Occipital lobe (tissue), 2 donors: ENCODE measurements around the gene RASSF1. TPM values are rescaled to one million over a fixed set of nuclear protein-coding genes. Genes with fewer than 3 reads are reported as not detected.
"Not testable (repeated sequence)": the region's sequence is repeated elsewhere in the genome, so short reads cannot be mapped to it uniquely, and the experiment has no call there.

Experiments
- DNase-seq: peaks from one replicate; lab custom pipeline; 2025; lab: John Stamatoyannopoulos, UW
- total RNA-seq: library from RNA; depleted of rRNA; stranded (reverse); fragments of >200 nt; gene quantifications from one replicate; pipeline ENCODE4 v1.2.3, GENCODE V29; 2014

Gene RASSF1
- total RNA-seq, 1 donor from 2014 or later, result 7.8 TPM

DNA sequence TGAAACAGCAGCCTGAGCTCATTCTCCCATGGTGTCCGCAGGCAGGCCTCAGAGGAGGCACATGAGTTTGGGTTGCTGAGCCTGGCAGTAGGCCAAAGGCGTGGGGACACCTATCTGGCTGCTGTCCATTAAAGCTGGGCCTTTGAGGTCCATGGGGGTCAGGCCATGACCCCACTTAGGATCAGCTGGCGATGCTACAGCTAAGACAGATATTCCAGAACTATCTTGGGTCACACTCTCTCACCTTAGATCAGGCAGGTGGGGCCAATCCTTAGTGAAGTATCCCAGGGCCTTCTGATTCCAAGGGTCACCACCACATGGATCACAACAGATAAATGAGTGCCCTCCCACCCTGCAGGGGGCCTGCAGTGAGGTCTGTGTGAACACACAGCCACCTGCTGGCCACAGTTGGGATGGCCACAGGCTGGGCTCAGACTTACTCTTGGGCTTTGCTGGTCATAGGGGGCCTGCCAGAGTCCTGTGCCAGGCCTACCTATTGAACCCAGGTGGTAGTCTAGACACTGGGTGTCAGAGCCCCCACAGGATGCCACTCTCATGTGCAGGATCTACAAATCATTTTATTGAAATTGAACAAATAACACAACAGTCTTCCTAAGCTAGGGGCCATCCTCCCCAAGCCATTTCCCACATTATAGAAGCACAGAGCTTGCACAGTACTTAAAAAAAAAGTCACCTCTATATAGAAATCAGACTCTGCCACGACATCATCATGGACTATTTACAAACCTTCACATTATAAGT is 16.1 kb downstream of the RASSF1 start:
- DNase-seq, result peak; percentile 33

GRCh38 chr3:50323614-50324199 is 16.9 kb downstream of the RASSF1 start:
- no peak for DNase-seq

DNA sequence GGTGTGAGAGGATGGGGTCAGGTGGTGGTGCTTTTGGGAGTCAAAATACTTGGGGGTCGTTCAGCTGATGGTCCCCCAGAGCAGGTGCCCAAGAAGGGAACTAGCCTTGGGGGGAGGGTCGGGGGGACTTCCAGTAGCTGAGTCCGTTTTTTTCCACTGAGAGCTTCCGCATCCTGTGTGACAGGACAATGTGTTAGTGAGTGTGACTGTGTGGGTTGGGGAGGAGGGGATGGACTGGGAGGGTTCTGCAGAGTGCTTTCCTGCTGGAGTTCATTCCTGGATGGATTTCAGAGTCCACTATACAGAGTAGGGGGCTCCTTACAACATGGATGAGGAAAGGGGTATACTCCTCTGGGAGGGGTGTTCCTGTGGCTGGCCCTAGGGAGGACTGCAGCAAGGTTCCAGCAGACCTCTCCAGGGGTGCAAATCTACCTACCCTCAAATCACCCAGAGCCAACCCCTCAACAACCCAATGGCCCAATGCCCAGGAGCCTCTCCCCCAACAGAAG is 17.5 kb downstream of the RASSF1 start:
- no peak for DNase-seq

DNA sequence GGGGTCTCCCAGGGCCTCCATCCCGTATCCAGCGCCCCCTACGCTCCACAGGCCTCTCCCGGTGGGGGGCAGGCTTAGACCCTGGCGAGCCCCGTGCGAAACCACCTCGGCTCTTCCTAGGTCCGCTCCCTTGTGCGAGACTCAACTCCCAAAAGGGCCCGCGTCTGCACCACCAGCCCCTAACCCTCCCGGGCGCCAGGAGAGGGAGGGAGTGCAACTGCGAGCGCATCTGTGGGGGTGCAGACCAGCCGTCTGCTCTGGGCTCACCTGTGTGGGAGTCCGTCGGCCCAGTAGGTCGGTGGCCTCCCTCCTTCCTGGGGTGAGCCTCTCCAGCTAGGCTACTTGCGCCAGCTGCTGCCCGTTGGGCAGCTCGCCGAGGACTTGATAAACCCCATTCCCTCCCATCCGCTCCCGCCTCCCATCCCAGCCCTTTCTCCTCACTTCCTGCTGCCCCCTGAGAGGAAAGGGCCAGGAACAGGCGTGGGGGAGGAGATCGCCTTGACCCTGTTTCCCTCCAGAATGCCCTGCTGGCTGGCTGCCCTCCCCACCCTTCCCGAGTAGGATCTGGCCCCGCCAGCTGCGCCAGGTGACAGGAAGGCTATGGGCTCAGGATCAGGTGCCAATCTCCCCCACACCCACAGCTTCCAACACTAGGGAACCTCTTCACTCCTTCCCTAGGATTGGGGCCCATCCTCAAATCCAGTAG is 18.1 kb downstream of the RASSF1 start, which contains the start of gene HYAL2:
TSS of gene HYAL2 (minus strand) at position 360 of the 706 bp plus-strand sequence. CDS start 2,256 bp downstream, outside the sequence.
- DNase-seq, result no peak

DNA sequence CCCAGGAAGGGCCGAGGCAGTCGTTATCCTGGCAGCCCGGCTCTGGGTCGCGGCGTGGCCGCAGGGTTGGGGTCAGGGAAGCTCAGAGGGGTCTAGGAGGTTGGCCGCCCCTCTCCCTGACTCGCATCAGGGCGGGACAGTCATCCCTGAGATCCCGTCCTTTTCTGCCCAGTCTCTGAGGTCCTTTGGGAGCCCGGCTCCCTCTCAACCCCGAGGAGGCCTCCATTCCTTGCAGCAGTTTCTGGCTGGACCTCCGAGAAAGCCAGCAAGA is 18.6 kb downstream of the RASSF1 start:
- DNase-seq, result no peak

GRCh38 chr3:50321336-50322114 is 19.1 kb downstream of the RASSF1 start:
- DNase-seq, result peak; percentile 86

DNA sequence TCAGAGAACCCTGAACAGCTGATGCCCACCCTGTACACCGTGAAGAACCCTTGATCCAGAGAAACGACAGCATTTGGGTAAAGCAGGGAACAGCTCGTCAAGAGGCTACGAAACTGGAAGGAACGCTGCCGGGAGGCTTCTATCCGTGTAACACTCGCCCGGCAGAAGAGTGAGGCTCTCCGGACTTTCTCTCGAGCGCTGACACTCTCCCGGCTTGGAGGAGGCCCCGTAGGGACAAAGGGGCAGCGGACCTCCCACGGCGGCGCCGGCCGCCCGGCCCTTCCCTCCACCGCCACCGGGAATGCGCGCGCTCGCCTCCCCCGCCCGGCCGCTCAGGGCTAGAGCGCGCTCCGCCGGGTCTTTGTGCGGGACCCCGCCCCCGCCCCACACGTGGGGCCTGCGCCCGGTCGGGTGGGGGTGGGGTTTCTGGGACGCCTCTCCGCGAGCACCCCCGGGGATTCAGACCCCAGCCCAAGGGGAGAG is 19.7 kb downstream of the RASSF1 start:
- peak; percentile 81 for DNase-seq

- DNase-seq, result no peak
Measured at GRCh38 chr3:50319894-50320625, 20.6 kb downstream of the RASSF1 start.

- no peak for DNase-seq
Measured at GRCh38 chr3:50319181-50319893, 21.3 kb downstream of the RASSF1 start.

GRCh38 chr3:50318615-50319014 is 22.0 kb downstream of the RASSF1 start:
- DNase-seq, result no peak

GRCh38 chr3:50318163-50318562 is 22.5 kb downstream of the RASSF1 start:
- DNase-seq, result no peak

DNA sequence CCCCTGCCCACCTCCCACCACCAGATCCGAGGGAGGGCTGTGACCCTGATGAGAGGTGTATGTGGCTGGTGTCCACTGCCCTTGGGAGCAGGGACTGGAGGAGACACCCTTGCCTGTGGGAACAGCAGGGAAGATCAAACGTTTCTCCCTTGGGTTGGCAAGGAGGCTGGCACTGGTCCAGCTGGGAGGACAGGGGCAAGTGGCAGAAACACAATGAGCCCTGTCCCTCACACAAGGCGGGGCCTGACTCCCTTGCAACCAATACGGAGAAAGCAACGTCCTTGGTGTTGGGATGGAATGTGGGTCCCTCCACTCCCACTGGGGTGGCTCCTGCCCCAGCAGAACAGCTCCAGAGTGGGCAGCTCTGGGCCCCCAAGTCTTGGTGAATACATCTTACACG is 23.3 kb downstream of the RASSF1 start:
- DNase-seq, result no peak

DNA sequence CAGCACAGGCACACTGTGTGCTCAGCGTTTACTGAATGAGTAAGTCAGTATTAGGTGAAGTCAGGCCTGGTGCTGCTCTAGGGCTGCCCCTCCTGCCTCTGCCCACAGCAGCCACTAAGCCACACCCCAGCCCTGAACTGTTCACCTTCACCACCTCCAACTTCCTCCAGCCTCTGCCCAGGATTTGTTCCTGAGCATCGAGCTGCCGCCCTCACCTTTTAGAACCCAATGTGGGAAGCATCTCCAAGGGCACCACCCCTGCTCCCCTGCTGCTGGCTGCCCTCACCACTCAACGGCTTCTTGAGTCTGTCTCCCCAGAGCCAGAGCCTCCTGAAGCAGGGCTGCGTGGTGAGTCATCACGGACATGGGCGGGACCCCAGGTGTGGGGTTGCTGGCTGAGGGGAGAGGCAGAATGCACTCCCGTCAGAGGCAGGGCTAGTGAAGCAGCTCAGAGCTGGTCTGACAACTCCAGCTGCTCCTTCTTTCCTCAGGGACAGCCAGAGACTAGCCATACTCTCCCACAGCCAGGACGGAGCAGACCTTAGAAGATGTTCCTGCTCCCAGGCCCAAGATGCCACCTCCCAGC is 23.9 kb downstream of the RASSF1 start:
- no peak for DNase-seq

DNA sequence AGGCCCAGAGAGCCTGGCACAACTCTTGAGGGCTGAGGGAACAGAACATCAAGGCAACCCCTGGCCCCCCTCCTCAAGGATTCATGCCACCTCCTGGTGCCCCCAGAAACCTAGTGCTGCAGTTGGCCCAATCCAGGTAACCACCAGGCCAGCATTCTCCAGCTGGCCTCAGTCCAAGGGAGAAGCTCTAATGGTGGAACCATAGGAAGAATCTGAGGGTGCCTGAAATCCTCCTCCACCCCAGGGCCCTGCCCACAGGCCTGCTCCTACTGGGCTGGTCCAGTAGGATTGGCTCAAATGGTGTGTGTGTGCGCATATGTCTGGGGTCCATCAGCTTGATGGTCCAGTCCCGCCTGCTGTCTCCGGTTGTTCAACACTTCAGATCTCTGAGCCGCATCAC is 25.8 kb downstream of the RASSF1 start:
- no peak for DNase-seq

DNA sequence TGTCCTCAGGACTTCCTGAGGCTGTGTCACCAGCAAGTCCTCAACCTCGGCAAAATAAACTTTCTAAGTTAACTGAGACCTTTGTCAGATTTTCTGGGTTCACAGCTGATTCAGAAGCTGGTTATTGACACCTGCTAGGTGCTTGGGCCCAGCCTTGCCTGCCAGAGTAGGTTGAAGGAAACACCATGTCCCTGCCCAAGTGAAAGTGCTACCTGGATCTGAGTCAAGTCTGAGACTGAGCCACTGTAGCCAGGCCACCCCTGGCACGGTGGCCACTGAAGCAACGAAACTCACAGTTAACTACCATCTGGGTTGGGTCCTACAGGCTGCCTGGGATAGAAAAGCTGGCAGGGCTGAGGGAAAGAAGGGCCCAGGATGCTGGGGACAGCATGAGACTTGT is 26.3 kb downstream of the RASSF1 start:
- no peak for DNase-seq

GRCh38 chr3:50312041-50312440 is 28.6 kb downstream of the RASSF1 start:
- not testable (repeated sequence) for DNase-seq

GRCh38 chr3:50304601-50305000 is 36.0 kb downstream of the RASSF1 start:
- DNase-seq, result no peak

GRCh38 chr3:50303013-50303815 is 37.4 kb downstream of the RASSF1 start, which contains the start of gene HYAL1:
Gene HYAL1, minus strand, starts transcription at chr3:50303574. Its CDS starts 618 bp downstream, at chr3:50302956.
- no peak for DNase-seq
